Gastroesophageal sphincter (tissue), 3 donors: ENCODE data around the gene CELA2A.
"Not testable (repeated sequence)": the region's sequence is repeated elsewhere in the genome, so short reads cannot be mapped to it uniquely, and the experiment has no call there.

Source experiments
- POLR2A ChIP-seq, 2 donors: fragments of 450-650 bp; IDR thresholded peaks; one replicate each; pipeline ENCODE4 v1.6.1; 2017; ENCODE audit warnings: antibody characterized with exemption in 2 of 2, mild to moderate bottlenecking in 2 of 2, moderate library complexity in 1 of 2
- TF ChIP-seq, protein P1 (sequence below), 4 experiments: fragments of 200-600 bp in 2 of 4; fragments of 450-650 bp in 2 of 4; sonication (generic) in 1 of 4; IDR thresholded peaks; one replicate each; pipeline ENCODE4 v1.5.1; 2017 to 2019; ENCODE audit warnings: antibody characterized with exemption in 4 of 4, mild to moderate bottlenecking in 2 of 4, moderate library complexity in 2 of 4

DNA sequence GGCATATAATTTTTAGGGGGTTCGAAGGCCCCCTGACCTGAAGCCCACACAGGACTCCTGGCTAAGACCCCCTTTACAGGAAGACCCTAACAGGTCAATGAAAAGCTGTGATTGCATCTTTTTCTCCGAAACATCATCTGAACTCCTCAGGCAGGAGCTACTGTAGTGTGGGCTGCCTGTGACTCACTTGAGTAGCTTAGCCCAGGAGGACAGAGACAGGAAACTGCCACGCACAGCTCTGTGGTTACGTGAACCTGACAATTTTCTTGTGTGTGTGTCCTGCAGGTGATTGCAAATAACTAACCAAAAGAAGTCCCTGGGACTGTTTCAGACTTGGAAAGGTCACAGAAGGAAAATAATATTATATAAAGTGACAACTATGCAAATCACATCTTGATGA, 34.5 kb downstream of the CELA2A start:
- TF ChIP-seq, protein P1, sequence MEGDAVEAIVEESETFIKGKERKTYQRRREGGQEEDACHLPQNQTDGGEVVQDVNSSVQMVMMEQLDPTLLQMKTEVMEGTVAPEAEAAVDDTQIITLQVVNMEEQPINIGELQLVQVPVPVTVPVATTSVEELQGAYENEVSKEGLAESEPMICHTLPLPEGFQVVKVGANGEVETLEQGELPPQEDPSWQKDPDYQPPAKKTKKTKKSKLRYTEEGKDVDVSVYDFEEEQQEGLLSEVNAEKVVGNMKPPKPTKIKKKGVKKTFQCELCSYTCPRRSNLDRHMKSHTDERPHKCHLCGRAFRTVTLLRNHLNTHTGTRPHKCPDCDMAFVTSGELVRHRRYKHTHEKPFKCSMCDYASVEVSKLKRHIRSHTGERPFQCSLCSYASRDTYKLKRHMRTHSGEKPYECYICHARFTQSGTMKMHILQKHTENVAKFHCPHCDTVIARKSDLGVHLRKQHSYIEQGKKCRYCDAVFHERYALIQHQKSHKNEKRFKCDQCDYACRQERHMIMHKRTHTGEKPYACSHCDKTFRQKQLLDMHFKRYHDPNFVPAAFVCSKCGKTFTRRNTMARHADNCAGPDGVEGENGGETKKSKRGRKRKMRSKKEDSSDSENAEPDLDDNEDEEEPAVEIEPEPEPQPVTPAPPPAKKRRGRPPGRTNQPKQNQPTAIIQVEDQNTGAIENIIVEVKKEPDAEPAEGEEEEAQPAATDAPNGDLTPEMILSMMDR (IDR thresholded peaks at IDR 0.05) = not testable (repeated sequence)
- not testable (repeated sequence) for TF ChIP-seq POLR2A (IDR thresholded peaks at IDR 0.05)
